ENCODE data around the gene ATP5MG. TPM values are rescaled to one million over a fixed set of nuclear protein-coding genes. Genes with fewer than 3 reads are reported as not detected.
"Not testable (repeated sequence)": the region's sequence is repeated elsewhere in the genome, so short reads cannot be mapped to it uniquely, and the experiment has no call there.

ATP5MG gene
- total and polyA plus RNA-seq, 2 experiments from 2014 or later: 32.3 to 426 TPM

- H2AFZ ChIP-seq: no peak overlapping the region
- H3K27ac ChIP-seq: peak overlapping the region; percentile 11; the same call in 1 of the 2 replicates
- H3K4me2 ChIP-seq (ENCODE audit: unreplicated experiment): no peak overlapping the region
- TF ChIP-seq EZH2phosphoT487 (IDR thresholded peaks at IDR 0.05; ENCODE audit: insufficient read depth, low read depth) (no peak), EZH2 (IDR thresholded peaks at IDR 0.05; ENCODE audit: insufficient read depth, poor library complexity, severe bottlenecking) (no peak)
- H3K4me3 ChIP-seq: no peak overlapping the region
- WGBS, 2 experiments (ENCODE audit: low coverage in 1 of 2, low lambda C conversion rate in 2 of 2, missing lambda C conversion rate in 2 of 2): 51 to 59% methylated on average over 3 of the region's 3 CpGs
- peaks cover 24% of the 10 kb centered on the region for H3K79me2 ChIP-seq (ENCODE audit: insufficient read depth)
- peaks cover 46% of the 10 kb centered on the region for H3F3A ChIP-seq (ENCODE audit: insufficient read depth)
- in situ Hi-C loops (cut with MboI): no loop called here
- H3K4me1 ChIP-seq (ENCODE audit: insufficient read depth): peaks cover 15% of the 10 kb centered on the region
- no peaks in the 10 kb centered on the region for H3K9me3 ChIP-seq (ENCODE audit: low read depth)
- H3K9ac ChIP-seq: no peak overlapping the region; the same call in 1 of the 2 replicates
- DNase-seq: peak; percentile 24
- no peaks in the 10 kb centered on the region for H4K20me1 ChIP-seq (ENCODE audit: insufficient read depth)
- no peaks in the 10 kb centered on the region for H3K9me2 ChIP-seq (ENCODE audit: insufficient read depth)
- H3K36me3 ChIP-seq (ENCODE audit: low read depth): peaks cover 29% of the 10 kb centered on the region; the same call in 1 of the 2 replicates
- H3K27me3 ChIP-seq (replicated peaks; ENCODE audit: insufficient read depth): no peaks in the 10 kb centered on the region
Observed at GRCh38 chr11:118398791-118399559, 2.4 kb upstream of the ATP5MG start.

- Histone ChIP-seq H3K9me3 (ENCODE audit: low read depth) (no peaks in the 10 kb centered on the region), H3K4me1 (ENCODE audit: insufficient read depth) (peaks cover 15% of the 10 kb centered on the region), H3K4me2 (ENCODE audit: unreplicated experiment) (peak overlapping the region; percentile 82), H4K20me1 (ENCODE audit: insufficient read depth) (peaks cover 5% of the 10 kb centered on the region; the same call in 1 of the 2 replicates), H3K9me2 (ENCODE audit: insufficient read depth) (no peaks in the 10 kb centered on the region), H3K36me3 (ENCODE audit: low read depth) (peaks cover 9% of the 10 kb centered on the region; the same call in 1 of the 2 replicates), H2AFZ (peak overlapping the region; percentile 96), H3K79me2 (ENCODE audit: insufficient read depth) (peaks cover 55% of the 10 kb centered on the region), H3K27me3 (replicated peaks; ENCODE audit: insufficient read depth) (no peaks in the 10 kb centered on the region), H3K4me3 (peak overlapping the region; percentile 90), H3K9ac (peak overlapping the region; percentile 85), H3K27ac (peak overlapping the region; percentile 82), H3F3A (ENCODE audit: insufficient read depth) (peaks cover 40% of the 10 kb centered on the region)
- peak; percentile 93 for DNase-seq
- in situ Hi-C loops (cut with MboI): no loop called here
- WGBS, 2 experiments (ENCODE audit: low coverage in 1 of 2, low lambda C conversion rate in 2 of 2, missing lambda C conversion rate in 2 of 2): 0 to 2% methylated on average over 22 of the region's 22 CpGs
- TF ChIP-seq EZH2phosphoT487 (IDR thresholded peaks at IDR 0.05; ENCODE audit: insufficient read depth, low read depth) (no peak), EZH2 (IDR thresholded peaks at IDR 0.05; ENCODE audit: insufficient read depth, poor library complexity, severe bottlenecking) (no peak)
Observed at GRCh38 chr11:118401880-118402590, 629 bp downstream of the ATP5MG start.

DNA sequence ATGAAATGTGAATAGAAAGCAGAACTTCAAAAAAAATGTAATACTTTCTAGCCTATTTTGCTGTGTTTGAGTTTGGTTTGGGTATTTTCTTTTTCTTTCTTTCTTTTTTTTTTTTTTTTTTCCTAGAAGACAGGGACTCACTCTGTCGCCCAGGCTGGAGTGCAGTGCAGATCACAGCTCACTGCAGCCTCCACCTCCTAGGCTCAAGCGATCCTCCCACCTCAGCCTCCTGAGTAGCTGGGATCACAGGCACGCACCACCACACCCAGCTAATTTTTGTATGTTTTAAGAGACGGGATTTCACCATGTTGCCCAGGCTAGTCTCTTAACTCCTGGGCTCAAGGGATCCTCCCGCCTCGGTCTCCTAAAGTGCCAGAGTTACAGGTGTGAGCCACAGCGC is 1.2 kb downstream of the ATP5MG start:
- H3K9me3 ChIP-seq (ENCODE audit: low read depth); DNase-seq; H3K9me2 ChIP-seq (ENCODE audit: insufficient read depth); H3K27me3 ChIP-seq (replicated peaks; ENCODE audit: insufficient read depth); H4K20me1 ChIP-seq (ENCODE audit: insufficient read depth); in situ Hi-C loops (cut with MboI); H3K36me3 ChIP-seq (ENCODE audit: low read depth): not testable (repeated sequence)
- 61 to 70% methylated on average over 7 of the region's 7 CpGs for WGBS, 2 experiments (ENCODE audit: low coverage in 1 of 2, low lambda C conversion rate in 2 of 2, missing lambda C conversion rate in 2 of 2)
- peaks cover 35% of the 10 kb centered on the region for H3F3A ChIP-seq (ENCODE audit: insufficient read depth)
- peaks cover 15% of the 10 kb centered on the region for H3K4me1 ChIP-seq (ENCODE audit: insufficient read depth)
- H3K4me2 ChIP-seq (ENCODE audit: unreplicated experiment): peak overlapping the region; percentile 82
- H3K79me2 ChIP-seq (ENCODE audit: insufficient read depth): peaks cover 61% of the 10 kb centered on the region
- H3K9ac ChIP-seq: peak overlapping the region; percentile 85
- H3K27ac ChIP-seq: peak overlapping the region; percentile 82
- peak overlapping the region; percentile 90 for H3K4me3 ChIP-seq
- 0 out of 2 replicates have a peak overlapping the region, but pooled peaks have one; percentile 96 for H2AFZ ChIP-seq

DNA sequence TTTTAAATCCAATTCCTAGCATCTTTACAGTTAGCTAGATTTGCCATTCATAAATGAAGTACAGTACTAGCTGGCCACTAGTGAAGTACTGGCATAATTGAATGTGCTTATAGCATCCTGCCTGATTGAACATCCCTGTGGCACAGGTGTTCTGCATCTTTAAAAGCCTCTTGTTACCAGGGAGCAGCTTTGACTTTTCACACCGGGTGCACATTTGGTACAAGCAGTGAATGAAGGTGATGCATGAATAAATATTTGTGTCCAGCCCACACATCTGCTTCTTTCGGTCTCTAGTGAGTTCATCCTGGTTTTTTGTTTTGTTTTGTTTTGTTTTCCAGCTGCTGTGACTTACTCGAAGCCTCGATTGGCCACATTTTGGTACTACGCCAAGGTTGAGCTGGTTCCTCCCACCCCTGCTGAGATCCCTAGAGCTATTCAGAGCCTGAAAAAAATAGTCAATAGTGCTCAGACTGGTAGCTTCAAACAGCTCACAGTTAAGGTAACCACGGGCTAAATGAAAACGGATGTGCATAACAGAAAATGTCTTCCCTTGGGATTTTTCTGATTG is 5.3 kb downstream of the ATP5MG start:
- DNase-seq: peak; percentile 38
- no peaks in the 10 kb centered on the region for H3K9me3 ChIP-seq (ENCODE audit: low read depth)
- peaks cover 25% of the 10 kb centered on the region for H3K36me3 ChIP-seq (ENCODE audit: low read depth)
- in situ Hi-C loops (cut with MboI): no loop called here
- peaks cover 16% of the 10 kb centered on the region for H3F3A ChIP-seq (ENCODE audit: insufficient read depth)
- H4K20me1 ChIP-seq (ENCODE audit: insufficient read depth): peaks cover 5% of the 10 kb centered on the region; the same call in 1 of the 2 replicates
- no peaks in the 10 kb centered on the region for H3K27me3 ChIP-seq (replicated peaks; ENCODE audit: insufficient read depth)
- H3K4me3 ChIP-seq: no peak overlapping the region
- WGBS, 2 experiments (ENCODE audit: low coverage in 1 of 2, low lambda C conversion rate in 2 of 2, missing lambda C conversion rate in 2 of 2): 61 to 67% methylated on average over 7 of the region's 7 CpGs
- H3K79me2 ChIP-seq (ENCODE audit: insufficient read depth): peaks cover 82% of the 10 kb centered on the region
- no peak overlapping the region for H3K4me2 ChIP-seq (ENCODE audit: unreplicated experiment)
- H3K9me2 ChIP-seq (ENCODE audit: insufficient read depth): no peaks in the 10 kb centered on the region
- no peak for TF ChIP-seq EZH2phosphoT487 (IDR thresholded peaks at IDR 0.05; ENCODE audit: insufficient read depth, low read depth)
- no peak for TF ChIP-seq EZH2 (IDR thresholded peaks at IDR 0.05; ENCODE audit: insufficient read depth, poor library complexity, severe bottlenecking)
- H2AFZ ChIP-seq: no peak overlapping the region
- peaks cover 12% of the 10 kb centered on the region for H3K4me1 ChIP-seq (ENCODE audit: insufficient read depth)
- H3K27ac ChIP-seq: no peak overlapping the region
- H3K9ac ChIP-seq: no peak overlapping the region

Measured in GM23248 (cell line).